HG02610 (cell line): ENCODE measurements around the gene SLC44A2.

ENCODE experiments used
- ATAC-seq: cut with Tn5 transposase; IDR thresholded peaks from one replicate; pipeline ENCODE4 v1.9.1; 2021; ENCODE audit warnings: mild to moderate bottlenecking, moderate library complexity; ENCODE audit not compliant: unreplicated experiment

Gene SLC44A2

GRCh38 chr19:10625003-10625761 is at the start of gene SLC44A2:
SLC44A2 (plus strand) TSS chr19:10625553; CDS start chr19:10625634, 81 bp downstream.
- no peak for ATAC-seq

- ATAC-seq = no peak
Measured at GRCh38 chr19:10577951-10578350, 47.4 kb upstream of the SLC44A2 start.

GRCh38 chr19:10580979-10581631 is 44.2 kb upstream of the SLC44A2 start:
- peak; percentile 58 for ATAC-seq

GRCh38 chr19:10582091-10582490 is 43.3 kb upstream of the SLC44A2 start:
- no peak for ATAC-seq

- no peak for ATAC-seq
Measured at GRCh38 chr19:10583036-10583776, 42.1 kb upstream of the SLC44A2 start.

GRCh38 chr19:10586396-10586795 is 39.0 kb upstream of the SLC44A2 start:
- no peak for ATAC-seq

- no peak for ATAC-seq
Measured at GRCh38 chr19:10587022-10587838, 38.1 kb upstream of the SLC44A2 start, which contains the start of gene AP1M2. AP1M2 (minus strand) TSS chr19:10587312; CDS start chr19:10587231, 81 bp downstream.

- ATAC-seq = no peak
Measured at GRCh38 chr19:10587839-10588150, 37.6 kb upstream of the SLC44A2 start.

- ATAC-seq = no peak
Measured at GRCh38 chr19:10593148-10593547, 32.2 kb upstream of the SLC44A2 start.

- no peak for ATAC-seq
Measured at GRCh38 chr19:10593820-10594637, 31.3 kb upstream of the SLC44A2 start.

- ATAC-seq = no peak
Measured at GRCh38 chr19:10600149-10600548, 25.2 kb upstream of the SLC44A2 start.

GRCh38 chr19:10601999-10602329 is 23.4 kb upstream of the SLC44A2 start:
- no peak for ATAC-seq

- peak; percentile 56 for ATAC-seq
Measured at GRCh38 chr19:10602330-10603083, 22.8 kb upstream of the SLC44A2 start.

- ATAC-seq = peak; percentile 35
Measured at GRCh38 chr19:10603084-10603872, 22.1 kb upstream of the SLC44A2 start.

- peak; percentile 28 for ATAC-seq
Measured at GRCh38 chr19:10603873-10604459, 21.4 kb upstream of the SLC44A2 start.

- peak; percentile 32 for ATAC-seq
Measured at GRCh38 chr19:10604460-10604980, 20.8 kb upstream of the SLC44A2 start.

GRCh38 chr19:10611907-10612306 is 13.4 kb upstream of the SLC44A2 start:
- no peak for ATAC-seq

GRCh38 chr19:10612499-10613119 is 12.7 kb upstream of the SLC44A2 start:
- no peak for ATAC-seq
